Fibroblast of skin of right quadriceps (primary cell): Measurements from ENCODE around the gene WDR45B.

Source experiments
- DNase-seq: peaks from one replicate; pipeline ENCODE4 v3.0.0-alpha.2; 2013

Gene WDR45B

DNA sequence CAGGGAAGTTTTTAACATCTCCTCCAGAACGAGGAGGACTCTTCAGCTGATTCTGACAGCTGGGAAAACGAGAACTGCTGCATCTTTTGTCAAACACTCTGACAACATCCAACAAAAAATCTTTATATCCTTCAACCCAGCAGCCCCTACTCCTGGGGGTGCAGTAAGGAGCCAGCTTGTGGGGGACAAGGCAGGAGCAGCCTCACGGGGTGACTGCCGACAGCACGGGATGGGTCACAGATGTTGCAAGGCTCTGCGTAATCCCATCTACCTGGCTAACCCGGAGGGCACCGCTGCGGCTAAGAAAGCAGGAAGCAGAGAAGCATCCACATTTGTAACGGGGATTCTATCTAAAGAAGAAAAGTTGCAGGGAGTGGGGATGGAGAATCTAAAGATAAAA, 28.6 kb downstream of the WDR45B start:
- DNase-seq: no peak

DNA sequence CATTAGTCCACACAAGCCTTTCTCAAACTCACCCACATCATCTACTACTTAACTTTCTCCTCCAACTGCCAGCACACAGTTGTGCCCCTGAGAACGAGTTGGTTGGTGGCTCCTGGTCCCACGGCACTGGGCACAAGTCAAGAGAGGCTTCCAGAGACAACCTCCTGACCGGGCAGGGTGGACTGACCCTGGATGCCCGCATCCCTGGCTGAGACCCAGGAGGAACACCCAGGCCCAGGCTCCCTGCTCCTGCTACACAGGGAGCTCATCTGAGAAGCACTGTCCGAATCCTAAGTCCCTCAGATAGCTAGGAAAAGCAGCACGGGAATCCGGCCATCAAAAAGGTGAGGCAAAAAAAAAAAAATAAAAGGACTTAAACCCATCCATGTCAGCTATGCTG, 29.0 kb downstream of the WDR45B start:
- DNase-seq: no peak

DNA sequence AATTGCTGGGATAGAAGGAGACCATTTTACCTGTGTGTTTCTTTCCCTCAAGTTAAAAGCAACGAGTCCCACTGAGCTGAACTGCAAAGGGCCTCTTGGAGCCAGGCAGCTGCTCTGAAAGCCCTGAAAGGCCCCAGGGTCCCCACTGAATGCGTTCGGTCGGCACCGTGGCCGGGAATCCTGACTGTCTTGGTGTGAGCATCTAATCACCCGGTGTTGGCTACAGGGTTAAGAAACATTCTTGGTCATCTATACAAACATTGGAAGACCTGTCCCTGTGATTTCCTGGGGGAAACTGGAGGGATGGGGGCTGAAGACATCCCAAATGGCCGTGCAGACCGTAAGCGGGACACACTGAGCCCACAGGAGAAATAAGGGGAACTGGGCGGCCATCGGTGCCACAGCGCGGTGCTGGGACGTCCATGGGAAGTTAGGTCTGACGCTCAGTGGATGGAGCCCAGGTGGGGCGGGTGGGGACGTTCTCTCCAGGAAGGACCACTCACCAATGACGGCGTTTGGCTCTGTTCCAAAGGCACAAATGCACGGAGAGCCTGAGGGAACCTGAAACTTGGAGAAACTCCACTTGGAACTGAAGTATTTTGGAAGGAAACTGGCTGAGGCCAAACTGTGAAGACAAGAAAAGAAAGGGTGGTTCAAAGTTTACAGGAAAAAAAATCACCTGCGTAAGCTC, 32.1 kb downstream of the WDR45B start:
- no peak for DNase-seq

DNA sequence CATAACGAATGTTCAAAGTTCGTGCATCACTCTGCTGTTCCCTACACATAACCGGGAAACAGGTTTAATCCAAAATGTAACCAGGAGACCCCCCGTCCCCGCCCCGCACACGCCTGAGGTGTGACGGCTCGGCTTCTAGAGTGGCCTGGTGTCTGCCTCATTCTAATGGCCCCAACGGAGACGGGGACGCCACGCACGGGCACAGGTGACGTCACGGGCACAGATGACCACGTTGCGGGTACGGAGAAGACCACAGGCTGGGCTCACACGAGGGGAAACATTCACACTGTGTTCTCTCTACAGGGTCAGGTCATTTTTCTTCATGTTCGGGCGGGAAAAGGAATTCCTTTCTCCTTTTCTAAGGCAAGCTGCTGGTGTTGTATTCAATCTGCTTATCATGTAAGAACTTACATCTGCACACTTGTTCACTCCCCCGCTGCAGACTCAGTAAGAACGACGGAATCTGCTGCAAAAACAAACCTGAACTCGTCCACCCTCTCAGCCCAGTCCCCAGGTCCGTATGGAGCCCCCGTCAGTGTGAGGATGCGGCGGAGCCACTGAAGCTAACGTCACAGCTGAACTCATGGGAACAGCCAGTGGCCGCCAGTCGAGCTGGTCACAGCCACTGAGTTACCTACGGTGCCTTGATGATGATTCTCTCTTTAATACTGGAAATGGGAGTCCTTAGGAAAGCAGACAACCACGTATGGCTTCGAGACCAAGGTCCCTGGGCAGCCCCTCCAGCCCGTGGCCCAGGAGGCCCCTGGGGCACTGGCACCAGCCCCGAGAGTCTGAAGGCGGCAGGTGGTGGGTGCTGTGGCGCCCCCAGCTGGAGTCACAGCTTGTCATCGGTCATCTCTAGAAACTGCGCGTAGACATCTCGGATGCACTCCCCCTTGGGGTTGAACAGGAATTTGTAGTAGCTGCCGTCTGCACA, 32.9 kb downstream of the WDR45B start:
- DNase-seq: no peak

DNA sequence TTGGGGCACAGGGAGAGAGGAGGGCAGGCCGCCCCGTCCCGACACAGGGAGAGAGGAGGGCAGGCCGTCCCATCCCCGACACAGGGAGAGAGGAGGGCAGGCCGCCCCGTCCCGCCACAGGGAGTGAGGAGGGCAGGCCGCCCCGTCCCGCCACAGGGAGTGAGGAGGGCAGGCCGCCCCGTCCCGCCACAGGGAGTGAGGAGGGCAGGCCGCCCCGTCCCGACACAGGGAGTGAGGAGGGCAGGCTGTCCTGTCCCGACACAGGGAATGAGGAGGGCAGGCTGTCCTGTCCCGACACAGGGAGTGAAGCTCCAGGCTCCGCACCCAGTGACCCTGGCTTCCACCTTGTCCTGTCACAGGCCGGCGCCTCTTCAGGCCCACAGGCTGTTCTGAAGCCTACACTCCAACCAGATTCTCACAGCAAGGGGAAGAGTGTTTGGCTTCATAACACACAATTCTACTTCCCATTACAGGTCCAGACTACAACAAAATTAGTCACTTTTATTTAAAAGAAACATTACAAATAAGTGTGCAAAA, 34.1 kb downstream of the WDR45B start:
- DNase-seq: no peak

DNA sequence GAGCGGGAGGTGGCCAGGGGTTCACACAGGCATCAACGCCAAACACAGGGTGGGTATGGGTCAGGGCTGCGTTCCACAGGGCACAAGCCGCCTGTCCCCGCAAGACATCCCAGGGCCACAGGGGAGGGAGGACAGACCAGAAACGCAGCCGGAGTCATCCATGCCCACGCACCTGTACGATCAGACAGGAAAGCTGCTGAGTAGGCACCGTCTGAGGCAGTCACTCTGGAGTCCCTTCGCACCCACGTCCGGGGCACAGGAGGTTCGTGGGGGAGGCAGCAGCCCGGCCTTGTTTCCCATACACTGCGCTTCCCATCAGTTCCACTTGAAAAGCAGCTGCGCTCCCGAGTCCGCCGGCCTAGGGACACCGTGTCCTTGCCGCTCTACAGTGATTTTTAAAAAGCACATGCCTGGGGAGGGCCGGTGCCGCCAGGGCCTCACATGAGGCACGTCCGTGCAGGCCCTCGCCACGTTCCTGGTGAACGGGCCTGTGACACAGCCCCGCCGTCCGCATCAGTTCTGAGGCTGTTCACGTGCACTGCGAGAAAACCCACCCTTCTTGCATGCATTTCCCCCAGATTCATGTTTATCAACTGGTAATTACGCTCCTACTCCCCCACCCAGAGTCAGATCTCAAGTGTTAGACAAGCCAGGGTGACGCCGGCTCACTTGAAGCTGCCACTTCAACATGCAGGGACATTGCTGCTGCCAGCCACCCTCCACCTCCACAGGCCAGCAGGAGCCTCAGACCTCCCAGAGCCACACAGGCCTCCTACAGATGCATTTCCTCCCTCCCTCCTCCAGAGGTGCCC, 34.8 kb downstream of the WDR45B start:
- DNase-seq: no peak

DNA sequence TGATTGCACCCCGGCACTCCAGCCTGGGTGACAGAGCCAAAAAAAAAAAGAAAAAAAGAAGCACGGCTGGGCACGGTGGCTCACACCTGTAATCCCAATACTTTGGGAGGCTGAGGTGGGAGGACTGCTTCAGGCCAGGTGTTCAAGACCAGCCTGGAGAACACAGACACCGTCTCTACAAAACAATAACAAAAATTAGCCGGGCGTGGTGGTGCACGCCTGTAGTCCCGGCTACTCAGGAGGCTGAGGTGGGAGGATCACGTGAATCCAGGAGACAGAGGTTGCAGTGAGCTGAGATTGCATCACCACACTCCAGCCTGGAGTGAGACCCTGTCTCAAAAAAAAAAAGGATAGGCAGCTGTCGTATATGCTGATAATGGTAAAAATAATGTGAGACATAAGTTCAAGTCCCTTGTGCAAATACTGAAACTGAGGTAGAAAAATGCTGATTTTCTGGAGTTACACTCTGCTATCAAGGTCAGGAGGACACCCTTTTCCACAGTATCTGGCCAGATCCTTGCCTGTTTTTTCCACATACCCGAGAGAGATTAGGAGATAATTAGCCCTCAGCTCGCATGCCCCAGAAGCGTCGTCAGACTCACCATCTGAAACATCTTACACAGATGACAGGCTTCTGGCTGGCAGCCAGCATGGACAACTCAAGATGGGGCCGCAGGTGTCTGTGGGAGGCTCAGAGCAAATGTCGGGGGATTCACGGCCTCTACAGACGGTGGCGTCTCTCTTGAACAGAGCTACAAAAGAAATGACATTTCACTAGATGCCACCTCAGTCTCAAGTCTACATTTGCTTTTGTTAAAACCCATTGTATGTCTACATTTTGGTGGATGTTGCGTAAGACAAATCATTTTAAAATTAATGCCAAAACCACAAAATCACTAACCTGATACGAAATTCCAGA, 36.8 kb downstream of the WDR45B start:
- DNase-seq: peak; percentile 48

DNA sequence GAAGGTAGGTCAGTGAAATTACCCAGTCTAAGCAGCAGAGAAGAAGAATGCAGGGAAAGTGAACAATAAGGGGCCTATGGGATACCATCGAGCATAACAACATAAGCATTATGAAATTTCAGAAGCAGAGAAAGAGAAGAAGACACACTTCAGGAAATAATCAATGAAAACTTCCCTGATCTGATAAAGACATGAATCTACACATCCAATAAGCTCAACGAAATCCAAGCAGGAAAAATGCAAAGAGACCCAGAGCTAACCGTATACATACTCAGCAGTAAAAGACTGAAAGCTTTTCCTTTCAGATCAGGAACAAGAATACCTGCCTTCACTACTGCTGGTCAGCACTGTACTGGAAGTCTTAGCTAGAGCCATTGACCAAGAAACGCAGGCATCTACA, 38.6 kb downstream of the WDR45B start:
- DNase-seq: no peak

DNA sequence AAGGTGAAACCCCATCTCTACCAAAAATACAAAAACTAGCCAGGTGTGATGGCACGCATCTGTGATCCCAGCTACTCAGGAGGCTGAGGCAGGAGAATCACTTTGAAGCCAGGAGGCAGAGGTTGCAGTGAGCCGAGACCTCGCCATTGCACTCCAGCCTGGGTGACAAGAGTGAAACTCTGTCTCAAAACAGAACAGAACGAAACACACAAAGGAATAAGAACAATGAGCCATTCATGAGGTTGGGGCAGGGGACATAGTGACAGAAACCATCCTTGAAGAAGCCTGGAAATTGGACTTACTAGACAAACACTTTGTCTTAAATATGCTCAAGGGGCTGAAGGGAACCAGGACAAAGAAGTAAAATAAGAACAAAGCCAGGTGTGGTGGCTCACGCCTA, 39.4 kb downstream of the WDR45B start:
- DNase-seq: no peak

DNA sequence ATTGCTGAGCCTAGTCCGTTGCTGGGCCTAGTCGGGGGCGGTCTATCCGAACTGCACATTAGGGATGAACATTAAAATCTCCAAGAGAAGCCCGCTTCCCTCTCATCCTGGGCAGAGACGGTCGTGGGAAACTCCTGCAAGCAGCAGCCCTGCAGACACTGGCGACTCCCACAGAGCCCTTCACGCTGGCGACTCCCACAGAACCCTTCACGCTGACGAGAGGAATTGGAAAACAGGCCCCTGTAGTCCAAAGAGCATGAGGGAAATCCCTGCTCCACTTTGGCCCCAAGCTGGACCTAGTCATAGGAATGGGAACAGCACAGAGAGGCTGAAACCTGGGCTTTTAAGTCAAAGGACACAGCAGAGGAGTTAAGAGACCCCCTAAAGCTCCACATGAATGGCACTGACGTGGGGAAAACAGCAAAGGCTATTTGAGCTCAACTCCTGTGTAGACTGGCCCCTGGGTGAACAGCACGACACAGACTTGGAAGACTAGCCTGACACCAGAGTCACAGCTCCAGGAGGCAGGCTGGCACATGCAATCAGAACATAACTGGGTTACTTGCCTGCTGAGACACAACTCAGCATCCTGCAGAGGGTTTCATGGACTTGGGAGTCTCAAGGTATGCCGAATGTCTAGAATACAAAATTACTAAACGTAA, 42.2 kb downstream of the WDR45B start:
- DNase-seq: no peak

DNA sequence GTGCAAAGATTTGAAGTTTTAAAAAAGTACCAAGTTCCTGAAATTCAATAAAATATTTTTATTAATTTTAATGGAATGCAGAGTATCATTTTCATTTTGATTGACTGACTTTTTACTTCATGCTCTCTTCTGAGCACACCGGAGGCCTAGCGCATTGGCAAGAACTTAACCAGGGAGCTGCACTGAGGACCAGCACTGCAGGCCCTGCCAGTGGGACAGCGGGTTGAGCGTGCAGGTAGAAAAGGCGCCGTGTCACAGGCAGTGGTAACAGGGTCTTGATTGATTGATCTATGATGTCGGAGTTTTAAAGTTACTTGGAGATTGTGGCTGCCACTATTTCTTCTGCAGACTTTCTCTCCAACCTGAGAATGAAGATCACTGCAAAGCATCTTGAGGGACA, 43.7 kb downstream of the WDR45B start:
- no peak for DNase-seq

DNA sequence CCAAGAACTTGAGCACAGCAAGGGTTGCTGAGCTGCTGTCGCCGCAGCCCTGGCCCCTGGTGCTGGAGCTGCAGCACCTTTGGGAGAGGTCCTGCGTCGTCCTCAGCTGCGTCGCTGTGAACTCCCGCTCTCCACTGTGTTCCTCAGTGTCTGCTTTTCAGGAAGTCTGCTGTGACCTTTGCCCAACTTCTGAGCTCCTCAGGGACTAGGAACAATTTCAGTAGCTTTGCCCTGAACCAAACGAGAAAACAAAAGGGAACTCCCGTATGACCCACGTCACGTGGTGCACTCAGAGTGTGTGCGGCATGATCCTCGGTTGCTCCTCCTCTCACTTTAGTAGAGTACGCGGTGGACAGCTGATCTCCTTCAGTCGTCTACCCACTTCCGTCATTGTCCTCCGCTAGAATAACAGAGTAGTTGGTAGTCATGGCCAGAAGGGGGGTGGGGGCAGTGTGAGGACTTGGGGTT, 44.2 kb downstream of the WDR45B start:
- no peak for DNase-seq

DNA sequence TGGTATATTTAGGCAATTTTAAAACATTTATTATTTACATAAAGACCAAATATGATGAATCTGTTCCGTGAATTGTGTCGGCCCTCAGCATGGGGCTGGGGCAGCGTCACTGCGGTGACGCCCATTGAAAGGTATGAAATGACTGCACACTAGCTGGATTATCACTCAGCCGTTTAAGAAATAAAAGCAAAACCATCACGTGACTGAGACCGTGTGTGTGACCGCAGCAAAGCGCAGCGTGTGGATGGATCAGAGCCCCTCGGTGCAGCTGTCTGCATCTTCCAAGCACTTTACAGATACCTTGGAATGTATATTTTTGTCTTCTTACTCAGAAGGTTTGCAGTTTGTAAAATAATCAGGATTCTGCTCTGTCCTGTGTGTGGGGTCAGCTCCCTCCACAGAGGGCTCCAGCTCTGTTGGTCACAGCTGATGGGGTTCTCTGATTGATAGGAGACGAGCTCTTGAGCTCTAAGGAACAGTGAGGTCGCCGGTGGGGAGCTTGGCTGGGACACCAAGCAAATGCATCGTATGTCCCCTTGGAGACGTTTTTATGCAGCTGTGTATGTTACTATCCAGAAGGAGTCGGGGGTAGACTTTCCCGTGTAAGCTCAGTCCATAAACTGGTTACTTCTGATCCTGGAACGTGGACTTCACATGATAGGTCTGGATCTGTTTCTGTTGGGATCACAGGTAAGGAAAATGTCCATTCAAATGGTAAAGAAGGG, 45.1 kb downstream of the WDR45B start:
- no peak for DNase-seq

DNA sequence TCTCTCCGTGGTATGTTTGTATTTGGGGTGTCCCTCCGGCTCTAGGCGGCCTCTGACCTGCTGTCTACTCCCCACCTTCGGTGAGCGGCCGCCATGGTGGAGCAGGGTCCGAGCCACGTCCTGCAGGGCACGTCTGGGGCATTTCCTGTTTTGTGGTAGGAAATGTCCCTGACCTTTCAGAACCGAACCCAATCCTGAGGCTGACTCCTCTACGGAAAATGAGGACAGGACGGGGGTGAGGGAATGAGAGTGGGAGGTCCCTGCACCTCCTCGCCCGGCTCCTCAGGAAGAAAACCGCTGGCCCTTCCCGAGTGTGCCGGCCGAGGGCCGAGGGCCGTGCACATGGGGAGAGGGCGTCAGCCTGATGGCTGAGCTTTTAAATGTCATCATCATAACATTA, 45.8 kb downstream of the WDR45B start:
- DNase-seq: no peak

DNA sequence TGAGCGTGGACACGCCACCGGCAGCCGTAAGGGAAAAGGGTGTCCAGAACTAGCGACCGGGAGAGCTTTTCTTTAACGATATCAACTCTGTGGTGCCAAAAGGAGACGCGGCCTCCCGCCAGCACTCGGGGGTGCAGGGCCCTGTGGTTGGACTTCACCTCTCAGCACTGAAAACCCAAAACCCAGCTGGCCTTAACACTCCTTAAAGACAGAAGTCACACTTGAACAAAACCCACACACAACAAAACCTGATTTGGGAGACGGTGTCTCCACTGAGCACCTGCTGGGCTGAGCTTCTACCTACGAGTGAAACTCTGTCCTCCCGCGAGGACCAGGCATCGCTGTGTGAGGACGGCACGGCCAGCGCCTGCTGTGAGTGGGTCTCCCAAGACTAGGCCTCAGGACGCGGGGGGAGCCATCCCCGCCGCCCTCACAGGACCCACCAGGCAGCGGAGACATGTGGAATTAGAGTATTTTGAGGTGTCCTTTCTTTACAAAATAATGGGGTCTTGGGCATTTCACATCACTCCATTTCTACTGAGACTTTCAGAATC, 46.7 kb downstream of the WDR45B start:
- DNase-seq: no peak

DNA sequence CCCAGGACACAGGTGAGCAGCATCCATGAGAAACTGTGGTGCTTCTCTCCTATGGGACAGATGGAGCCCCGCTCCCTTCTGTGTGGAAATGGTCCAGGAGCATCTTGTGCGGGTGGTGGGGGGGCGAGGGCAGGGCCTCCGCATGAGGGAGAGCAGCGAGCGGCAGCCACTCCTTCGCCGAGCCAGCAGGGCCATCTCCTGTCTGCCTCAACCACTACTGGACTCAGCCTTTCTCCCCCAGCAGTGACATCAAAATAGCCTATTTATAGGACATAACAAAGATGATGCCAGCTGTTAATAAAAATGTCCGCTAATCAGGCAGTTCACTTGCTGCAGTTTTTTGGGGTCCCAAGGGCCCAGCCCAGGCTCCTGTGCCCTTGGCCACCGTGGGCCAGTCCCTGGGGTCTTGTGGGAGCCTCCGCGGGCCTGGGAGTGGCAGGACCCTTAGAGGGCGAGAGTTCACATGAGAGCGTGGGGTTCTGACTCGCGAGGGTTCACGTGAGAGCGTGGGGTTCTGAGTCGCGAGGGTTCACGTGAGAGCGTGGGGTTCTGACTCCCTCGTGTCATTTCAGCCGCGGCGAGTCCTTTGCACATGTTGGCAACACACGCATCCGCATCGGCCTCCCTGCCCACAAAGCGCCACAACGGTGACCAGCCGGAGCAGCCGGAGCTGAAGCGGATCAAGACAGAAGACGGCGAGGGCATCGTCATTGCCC, 47.4 kb downstream of the WDR45B start:
- no peak for DNase-seq

DNA sequence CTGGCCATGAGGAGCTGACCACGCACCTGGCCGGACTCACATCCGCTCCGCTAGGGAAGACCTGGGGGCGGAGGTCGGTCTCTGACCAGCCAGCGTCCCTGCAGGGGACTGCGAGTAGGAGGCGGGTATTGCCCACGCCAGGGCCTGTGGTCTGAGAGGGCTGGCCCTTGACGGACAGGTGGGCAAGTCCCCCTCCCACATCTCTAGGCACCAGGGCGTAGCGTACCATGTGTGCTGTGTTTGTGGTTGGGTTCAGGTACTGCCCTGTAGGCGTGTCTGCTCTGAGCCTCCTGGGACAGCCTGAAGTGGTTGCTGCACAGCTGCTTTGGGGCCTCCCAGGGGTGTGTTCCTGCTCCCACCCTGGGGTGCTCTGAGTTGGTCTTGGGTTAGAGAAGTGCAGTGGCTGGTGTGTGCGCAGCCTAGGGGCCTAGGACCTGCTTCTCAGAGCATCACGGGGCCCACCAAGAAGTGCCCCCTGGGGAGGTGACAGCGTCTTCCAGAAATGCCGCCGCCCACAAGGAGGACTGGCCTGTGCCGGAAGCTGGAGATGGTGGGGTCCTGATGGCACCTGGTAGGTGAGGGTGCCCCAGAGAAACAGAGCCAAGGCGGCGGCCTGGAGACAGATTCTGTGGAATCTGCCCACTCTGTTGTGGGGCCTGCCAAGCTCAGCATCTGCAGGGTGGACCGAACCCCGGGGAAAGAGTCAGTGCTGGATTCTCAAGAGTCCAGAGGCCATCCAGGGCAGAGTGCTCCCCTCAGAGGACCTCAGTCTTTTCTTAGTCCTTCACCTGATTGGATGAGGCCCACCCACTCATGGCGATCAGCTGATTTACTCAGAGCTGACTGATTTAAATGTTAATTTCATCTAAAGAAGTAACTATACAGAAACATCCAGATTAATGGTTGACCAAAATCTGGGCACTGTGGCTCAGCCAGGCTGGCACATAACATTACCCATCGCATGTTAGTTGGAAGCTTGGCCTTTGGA, 48.3 kb downstream of the WDR45B start:
- no peak for DNase-seq
